ENCODE results near the gene CHST2.

DNA sequence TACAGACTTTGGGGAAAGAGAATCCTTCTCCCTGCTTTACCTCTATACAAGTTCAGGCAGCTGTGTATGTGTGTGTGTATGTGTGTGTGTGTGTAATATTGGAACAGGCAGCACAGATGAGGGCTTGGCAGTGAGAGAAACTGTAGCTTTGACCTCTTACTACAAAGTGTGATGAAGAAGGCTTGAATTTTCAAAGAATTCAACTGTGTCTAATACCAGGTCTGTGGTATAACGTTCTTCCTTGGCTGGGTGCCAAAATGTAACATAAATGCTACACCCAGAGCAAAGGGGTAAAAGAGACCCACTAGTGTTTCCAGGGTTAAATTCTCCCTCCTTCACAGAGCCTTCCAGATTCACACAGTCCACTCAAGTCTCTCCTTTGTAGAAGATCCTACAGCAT lies 51.1 kb downstream of the CHST2 start:
- TF ChIP-seq, protein P1, sequence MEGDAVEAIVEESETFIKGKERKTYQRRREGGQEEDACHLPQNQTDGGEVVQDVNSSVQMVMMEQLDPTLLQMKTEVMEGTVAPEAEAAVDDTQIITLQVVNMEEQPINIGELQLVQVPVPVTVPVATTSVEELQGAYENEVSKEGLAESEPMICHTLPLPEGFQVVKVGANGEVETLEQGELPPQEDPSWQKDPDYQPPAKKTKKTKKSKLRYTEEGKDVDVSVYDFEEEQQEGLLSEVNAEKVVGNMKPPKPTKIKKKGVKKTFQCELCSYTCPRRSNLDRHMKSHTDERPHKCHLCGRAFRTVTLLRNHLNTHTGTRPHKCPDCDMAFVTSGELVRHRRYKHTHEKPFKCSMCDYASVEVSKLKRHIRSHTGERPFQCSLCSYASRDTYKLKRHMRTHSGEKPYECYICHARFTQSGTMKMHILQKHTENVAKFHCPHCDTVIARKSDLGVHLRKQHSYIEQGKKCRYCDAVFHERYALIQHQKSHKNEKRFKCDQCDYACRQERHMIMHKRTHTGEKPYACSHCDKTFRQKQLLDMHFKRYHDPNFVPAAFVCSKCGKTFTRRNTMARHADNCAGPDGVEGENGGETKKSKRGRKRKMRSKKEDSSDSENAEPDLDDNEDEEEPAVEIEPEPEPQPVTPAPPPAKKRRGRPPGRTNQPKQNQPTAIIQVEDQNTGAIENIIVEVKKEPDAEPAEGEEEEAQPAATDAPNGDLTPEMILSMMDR (IDR thresholded peaks at IDR 0.05), result no peak
- TF ChIP-seq, protein P2, sequence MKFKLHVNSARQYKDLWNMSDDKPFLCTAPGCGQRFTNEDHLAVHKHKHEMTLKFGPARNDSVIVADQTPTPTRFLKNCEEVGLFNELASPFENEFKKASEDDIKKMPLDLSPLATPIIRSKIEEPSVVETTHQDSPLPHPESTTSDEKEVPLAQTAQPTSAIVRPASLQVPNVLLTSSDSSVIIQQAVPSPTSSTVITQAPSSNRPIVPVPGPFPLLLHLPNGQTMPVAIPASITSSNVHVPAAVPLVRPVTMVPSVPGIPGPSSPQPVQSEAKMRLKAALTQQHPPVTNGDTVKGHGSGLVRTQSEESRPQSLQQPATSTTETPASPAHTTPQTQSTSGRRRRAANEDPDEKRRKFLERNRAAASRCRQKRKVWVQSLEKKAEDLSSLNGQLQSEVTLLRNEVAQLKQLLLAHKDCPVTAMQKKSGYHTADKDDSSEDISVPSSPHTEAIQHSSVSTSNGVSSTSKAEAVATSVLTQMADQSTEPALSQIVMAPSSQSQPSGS (CRISPR knock-in tag; IDR thresholded peaks at IDR 0.05; ENCODE audit: borderline replicate concordance, low read depth), result no peak
- TF ChIP-seq, protein P3, sequence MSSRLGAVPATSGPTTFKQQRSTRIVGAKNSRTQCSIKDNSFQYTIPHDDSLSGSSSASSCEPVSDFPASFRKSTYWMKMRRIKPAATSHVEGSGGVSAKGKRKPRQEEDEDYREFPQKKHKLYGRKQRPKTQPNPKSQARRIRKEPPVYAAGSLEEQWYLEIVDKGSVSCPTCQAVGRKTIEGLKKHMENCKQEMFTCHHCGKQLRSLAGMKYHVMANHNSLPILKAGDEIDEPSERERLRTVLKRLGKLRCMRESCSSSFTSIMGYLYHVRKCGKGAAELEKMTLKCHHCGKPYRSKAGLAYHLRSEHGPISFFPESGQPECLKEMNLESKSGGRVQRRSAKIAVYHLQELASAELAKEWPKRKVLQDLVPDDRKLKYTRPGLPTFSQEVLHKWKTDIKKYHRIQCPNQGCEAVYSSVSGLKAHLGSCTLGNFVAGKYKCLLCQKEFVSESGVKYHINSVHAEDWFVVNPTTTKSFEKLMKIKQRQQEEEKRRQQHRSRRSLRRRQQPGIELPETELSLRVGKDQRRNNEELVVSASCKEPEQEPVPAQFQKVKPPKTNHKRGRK (CRISPR knock-in tag; IDR thresholded peaks at IDR 0.05; ENCODE audit: borderline replicate concordance), result no peak
- TF ChIP-seq, protein P4, sequence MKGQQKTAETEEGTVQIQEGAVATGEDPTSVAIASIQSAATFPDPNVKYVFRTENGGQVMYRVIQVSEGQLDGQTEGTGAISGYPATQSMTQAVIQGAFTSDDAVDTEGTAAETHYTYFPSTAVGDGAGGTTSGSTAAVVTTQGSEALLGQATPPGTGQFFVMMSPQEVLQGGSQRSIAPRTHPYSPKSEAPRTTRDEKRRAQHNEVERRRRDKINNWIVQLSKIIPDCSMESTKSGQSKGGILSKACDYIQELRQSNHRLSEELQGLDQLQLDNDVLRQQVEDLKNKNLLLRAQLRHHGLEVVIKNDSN (CRISPR knock-in tag; IDR thresholded peaks at IDR 0.05), result no peak
- TF ChIP-seq, protein P5, sequence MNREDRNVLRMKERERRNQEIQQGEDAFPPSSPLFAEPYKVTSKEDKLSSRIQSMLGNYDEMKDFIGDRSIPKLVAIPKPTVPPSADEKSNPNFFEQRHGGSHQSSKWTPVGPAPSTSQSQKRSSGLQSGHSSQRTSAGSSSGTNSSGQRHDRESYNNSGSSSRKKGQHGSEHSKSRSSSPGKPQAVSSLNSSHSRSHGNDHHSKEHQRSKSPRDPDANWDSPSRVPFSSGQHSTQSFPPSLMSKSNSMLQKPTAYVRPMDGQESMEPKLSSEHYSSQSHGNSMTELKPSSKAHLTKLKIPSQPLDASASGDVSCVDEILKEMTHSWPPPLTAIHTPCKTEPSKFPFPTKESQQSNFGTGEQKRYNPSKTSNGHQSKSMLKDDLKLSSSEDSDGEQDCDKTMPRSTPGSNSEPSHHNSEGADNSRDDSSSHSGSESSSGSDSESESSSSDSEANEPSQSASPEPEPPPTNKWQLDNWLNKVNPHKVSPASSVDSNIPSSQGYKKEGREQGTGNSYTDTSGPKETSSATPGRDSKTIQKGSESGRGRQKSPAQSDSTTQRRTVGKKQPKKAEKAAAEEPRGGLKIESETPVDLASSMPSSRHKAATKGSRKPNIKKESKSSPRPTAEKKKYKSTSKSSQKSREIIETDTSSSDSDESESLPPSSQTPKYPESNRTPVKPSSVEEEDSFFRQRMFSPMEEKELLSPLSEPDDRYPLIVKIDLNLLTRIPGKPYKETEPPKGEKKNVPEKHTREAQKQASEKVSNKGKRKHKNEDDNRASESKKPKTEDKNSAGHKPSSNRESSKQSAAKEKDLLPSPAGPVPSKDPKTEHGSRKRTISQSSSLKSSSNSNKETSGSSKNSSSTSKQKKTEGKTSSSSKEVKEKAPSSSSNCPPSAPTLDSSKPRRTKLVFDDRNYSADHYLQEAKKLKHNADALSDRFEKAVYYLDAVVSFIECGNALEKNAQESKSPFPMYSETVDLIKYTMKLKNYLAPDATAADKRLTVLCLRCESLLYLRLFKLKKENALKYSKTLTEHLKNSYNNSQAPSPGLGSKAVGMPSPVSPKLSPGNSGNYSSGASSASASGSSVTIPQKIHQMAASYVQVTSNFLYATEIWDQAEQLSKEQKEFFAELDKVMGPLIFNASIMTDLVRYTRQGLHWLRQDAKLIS (CRISPR knock-in tag; IDR thresholded peaks at IDR 0.05; ENCODE audit: borderline replicate concordance), result no peak
- TF ChIP-seq, protein P6, sequence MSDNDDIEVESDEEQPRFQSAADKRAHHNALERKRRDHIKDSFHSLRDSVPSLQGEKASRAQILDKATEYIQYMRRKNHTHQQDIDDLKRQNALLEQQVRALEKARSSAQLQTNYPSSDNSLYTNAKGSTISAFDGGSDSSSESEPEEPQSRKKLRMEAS (CRISPR knock-in tag; IDR thresholded peaks at IDR 0.05), result no peak
- TF ChIP-seq TCF7 (CRISPR knock-in tag; IDR thresholded peaks at IDR 0.05; ENCODE audit: low read depth) (no peak), TEAD1 (CRISPR knock-in tag; IDR thresholded peaks at IDR 0.05) (no peak), ZNF396 (CRISPR knock-in tag; IDR thresholded peaks at IDR 0.05; ENCODE audit: borderline replicate concordance) (no peak)
- TF ChIP-seq, protein P7, sequence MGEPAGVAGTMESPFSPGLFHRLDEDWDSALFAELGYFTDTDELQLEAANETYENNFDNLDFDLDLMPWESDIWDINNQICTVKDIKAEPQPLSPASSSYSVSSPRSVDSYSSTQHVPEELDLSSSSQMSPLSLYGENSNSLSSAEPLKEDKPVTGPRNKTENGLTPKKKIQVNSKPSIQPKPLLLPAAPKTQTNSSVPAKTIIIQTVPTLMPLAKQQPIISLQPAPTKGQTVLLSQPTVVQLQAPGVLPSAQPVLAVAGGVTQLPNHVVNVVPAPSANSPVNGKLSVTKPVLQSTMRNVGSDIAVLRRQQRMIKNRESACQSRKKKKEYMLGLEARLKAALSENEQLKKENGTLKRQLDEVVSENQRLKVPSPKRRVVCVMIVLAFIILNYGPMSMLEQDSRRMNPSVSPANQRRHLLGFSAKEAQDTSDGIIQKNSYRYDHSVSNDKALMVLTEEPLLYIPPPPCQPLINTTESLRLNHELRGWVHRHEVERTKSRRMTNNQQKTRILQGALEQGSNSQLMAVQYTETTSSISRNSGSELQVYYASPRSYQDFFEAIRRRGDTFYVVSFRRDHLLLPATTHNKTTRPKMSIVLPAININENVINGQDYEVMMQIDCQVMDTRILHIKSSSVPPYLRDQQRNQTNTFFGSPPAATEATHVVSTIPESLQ (CRISPR knock-in tag; IDR thresholded peaks at IDR 0.05), result no peak

Measured in WTC11 (cell line).